ENCODE results near the gene PPP1R17.

Gene PPP1R17

DNA sequence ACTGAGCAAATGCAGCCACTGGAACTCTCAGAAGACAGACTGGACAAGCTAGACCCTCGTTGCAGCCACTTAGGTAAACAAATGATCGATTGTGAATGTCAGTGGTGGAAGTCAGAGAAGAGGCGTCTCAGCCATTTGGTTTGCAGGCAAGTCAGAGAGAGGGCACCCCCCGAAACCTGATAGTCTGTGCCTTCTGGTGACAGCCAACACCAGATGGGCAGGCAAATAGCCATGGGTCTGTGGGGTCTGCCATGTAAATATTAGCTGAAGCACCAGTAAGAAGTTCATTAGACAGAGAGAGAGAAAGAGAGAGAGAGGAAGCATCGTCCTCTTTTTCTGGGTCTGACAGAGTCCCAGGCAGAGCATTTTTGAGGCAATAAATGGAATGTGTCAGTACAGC is 5.4 kb downstream of the PPP1R17 start:
- Histone ChIP-seq H3F3A (ENCODE audit: low read depth) (no peaks in the 10 kb centered on the region), H3K4me2 (ENCODE audit: low read depth, low read length, poor library complexity, severe bottlenecking) (no peak overlapping the region), H3K9ac (ENCODE audit: low read depth, low read length, poor library complexity, severe bottlenecking) (no peak overlapping the region), H4K20me1 (ENCODE audit: insufficient read depth, low read length, poor library complexity, severe bottlenecking) (no peaks in the 10 kb centered on the region), H3K79me2 (ENCODE audit: insufficient read depth, low read length) (no peaks in the 10 kb centered on the region), H3K36me3 (ENCODE audit: insufficient read depth, low read length) (no peaks in the 10 kb centered on the region), H2AFZ (ENCODE audit: low read length) (no peak overlapping the region), H3K27me3 (ENCODE audit: insufficient read depth, low read length, poor library complexity, severe bottlenecking) (no peaks in the 10 kb centered on the region), H3K4me1 (ENCODE audit: insufficient read depth, low read length, poor library complexity, severe bottlenecking) (no peaks in the 10 kb centered on the region), H3K9me2 (replicated peaks; ENCODE audit: low read depth, low read length) (no peaks in the 10 kb centered on the region), H3K9me3 (ENCODE audit: insufficient read depth, low read depth, low read length) (no peaks in the 10 kb centered on the region), H3K4me3 (ENCODE audit: low read length, poor library complexity, severe bottlenecking) (no peak overlapping the region)
- no peak for TF ChIP-seq EZH2phosphoT487 (IDR thresholded peaks at IDR 0.05; ENCODE audit: borderline replicate concordance)
- TF ChIP-seq, protein P1, sequence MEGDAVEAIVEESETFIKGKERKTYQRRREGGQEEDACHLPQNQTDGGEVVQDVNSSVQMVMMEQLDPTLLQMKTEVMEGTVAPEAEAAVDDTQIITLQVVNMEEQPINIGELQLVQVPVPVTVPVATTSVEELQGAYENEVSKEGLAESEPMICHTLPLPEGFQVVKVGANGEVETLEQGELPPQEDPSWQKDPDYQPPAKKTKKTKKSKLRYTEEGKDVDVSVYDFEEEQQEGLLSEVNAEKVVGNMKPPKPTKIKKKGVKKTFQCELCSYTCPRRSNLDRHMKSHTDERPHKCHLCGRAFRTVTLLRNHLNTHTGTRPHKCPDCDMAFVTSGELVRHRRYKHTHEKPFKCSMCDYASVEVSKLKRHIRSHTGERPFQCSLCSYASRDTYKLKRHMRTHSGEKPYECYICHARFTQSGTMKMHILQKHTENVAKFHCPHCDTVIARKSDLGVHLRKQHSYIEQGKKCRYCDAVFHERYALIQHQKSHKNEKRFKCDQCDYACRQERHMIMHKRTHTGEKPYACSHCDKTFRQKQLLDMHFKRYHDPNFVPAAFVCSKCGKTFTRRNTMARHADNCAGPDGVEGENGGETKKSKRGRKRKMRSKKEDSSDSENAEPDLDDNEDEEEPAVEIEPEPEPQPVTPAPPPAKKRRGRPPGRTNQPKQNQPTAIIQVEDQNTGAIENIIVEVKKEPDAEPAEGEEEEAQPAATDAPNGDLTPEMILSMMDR (conservative IDR thresholded peaks at IDR 0.05; ENCODE audit: low read length): no peak

DNA sequence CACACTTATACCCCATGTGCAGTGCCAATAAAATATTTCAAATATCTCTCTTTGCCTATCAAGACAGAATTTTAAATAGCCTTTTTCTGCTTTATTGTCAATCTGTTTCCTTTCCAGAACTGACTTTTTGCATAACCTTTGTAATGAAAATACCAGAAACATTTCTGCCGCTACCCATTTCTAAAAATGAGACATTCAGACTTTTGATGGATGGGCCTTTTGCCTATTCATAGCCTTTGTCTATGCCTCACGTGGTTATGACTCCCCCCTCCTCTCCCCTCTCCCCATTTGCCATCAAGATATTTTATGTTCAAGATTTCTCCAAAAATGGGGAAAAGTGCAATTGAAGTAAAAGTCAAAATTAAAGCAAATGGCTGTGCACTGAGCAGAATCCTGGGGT is 5.9 kb downstream of the PPP1R17 start:
- no peak overlapping the region for H2AFZ ChIP-seq (ENCODE audit: low read length)
- no peak overlapping the region for H3K4me2 ChIP-seq (ENCODE audit: low read depth, low read length, poor library complexity, severe bottlenecking)
- H3K9me3 ChIP-seq (ENCODE audit: insufficient read depth, low read depth, low read length): no peaks in the 10 kb centered on the region
- no peaks in the 10 kb centered on the region for H3K79me2 ChIP-seq (ENCODE audit: insufficient read depth, low read length)
- H3F3A ChIP-seq (ENCODE audit: low read depth): no peaks in the 10 kb centered on the region
- no peaks in the 10 kb centered on the region for H3K27me3 ChIP-seq (ENCODE audit: insufficient read depth, low read length, poor library complexity, severe bottlenecking)
- no peaks in the 10 kb centered on the region for H3K36me3 ChIP-seq (ENCODE audit: insufficient read depth, low read length)
- TF ChIP-seq, protein P1 (conservative IDR thresholded peaks at IDR 0.05; ENCODE audit: low read length): no peak
- TF ChIP-seq EZH2phosphoT487 (IDR thresholded peaks at IDR 0.05; ENCODE audit: borderline replicate concordance): no peak
- H4K20me1 ChIP-seq (ENCODE audit: insufficient read depth, low read length, poor library complexity, severe bottlenecking): no peaks in the 10 kb centered on the region
- H3K9me2 ChIP-seq (replicated peaks; ENCODE audit: low read depth, low read length): no peaks in the 10 kb centered on the region
- H3K4me1 ChIP-seq (ENCODE audit: insufficient read depth, low read length, poor library complexity, severe bottlenecking): no peaks in the 10 kb centered on the region
- H3K9ac ChIP-seq (ENCODE audit: low read depth, low read length, poor library complexity, severe bottlenecking): no peak overlapping the region
- H3K4me3 ChIP-seq (ENCODE audit: low read length, poor library complexity, severe bottlenecking): no peak overlapping the region

DNA sequence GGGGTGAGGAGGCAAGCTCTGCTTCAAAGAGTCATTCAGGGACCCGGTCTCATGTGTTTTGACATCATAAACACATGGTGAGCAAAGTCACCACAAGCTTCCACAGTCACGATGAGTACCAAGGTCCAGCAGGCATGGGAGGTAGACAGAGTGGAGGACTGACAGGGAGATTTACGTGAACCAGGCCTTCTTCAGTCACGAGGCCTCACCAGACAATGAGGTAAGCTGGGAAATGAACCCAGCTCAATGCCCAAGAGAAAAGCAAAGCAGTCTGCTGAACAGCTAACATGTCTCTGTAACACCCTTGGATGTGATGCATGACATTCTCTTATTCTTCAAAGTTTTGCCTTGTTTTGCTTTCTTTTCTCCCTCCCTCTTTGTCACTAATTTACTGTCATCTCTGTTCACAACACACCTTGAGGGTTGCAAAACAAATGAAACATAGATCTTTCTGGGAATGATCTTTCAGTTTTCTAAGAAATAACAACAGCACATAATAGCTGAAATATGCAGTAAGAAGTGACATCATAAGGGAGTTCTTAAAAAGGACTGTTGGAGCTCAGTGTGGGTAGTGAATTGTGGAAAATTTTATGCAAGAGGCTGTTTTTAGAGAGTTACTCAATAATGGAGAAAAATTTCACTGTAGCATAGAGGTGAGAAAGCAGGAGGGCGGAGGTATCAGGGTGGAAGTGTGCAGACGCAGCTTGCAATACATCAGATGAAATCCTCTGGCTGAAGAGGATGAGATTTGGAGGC is 9.0 kb downstream of the PPP1R17 start:
- Histone ChIP-seq H3K4me2 (ENCODE audit: low read depth, low read length, poor library complexity, severe bottlenecking) (no peak overlapping the region), H3F3A (ENCODE audit: low read depth) (no peaks in the 10 kb centered on the region), H3K9me3 (ENCODE audit: insufficient read depth, low read depth, low read length) (no peaks in the 10 kb centered on the region), H3K79me2 (ENCODE audit: insufficient read depth, low read length) (no peaks in the 10 kb centered on the region), H3K4me3 (ENCODE audit: low read length, poor library complexity, severe bottlenecking) (no peak overlapping the region), H3K4me1 (ENCODE audit: insufficient read depth, low read length, poor library complexity, severe bottlenecking) (no peaks in the 10 kb centered on the region), H3K9ac (ENCODE audit: low read depth, low read length, poor library complexity, severe bottlenecking) (no peak overlapping the region), H3K9me2 (replicated peaks; ENCODE audit: low read depth, low read length) (no peaks in the 10 kb centered on the region), H3K27me3 (ENCODE audit: insufficient read depth, low read length, poor library complexity, severe bottlenecking) (no peaks in the 10 kb centered on the region), H4K20me1 (ENCODE audit: insufficient read depth, low read length, poor library complexity, severe bottlenecking) (no peaks in the 10 kb centered on the region), H3K36me3 (ENCODE audit: insufficient read depth, low read length) (no peaks in the 10 kb centered on the region), H2AFZ (ENCODE audit: low read length) (no peak overlapping the region)
- no peak for TF ChIP-seq EZH2phosphoT487 (IDR thresholded peaks at IDR 0.05; ENCODE audit: borderline replicate concordance)
- TF ChIP-seq, protein P1 (conservative IDR thresholded peaks at IDR 0.05; ENCODE audit: low read length): no peak

All from Loucy (cell line).